HEK293 (cell line): ENCODE measurements around the gene CAPNS1.

Experiments
- CTCF ChIA-PET: fragments of 350-600 bp; formaldehyde crosslinking; extraction: SDS; loops from one replicate; lab custom pipeline; 2021; ENCODE audit warnings: antibody characterized with exemption; lab: Yijun Ruan, JAX
- POLR2A ChIA-PET: fragments of 300-600 bp; formaldehyde crosslinking; extraction: SDS; loops from one replicate; lab custom pipeline; 2020; ENCODE audit warnings: antibody characterized with exemption, inconsistent platforms; lab: Yijun Ruan, JAX
- H3K27ac ChIP-seq: fragments of 200-500 bp; sonication (Bioruptor generic); 2 replicates; pipeline ENCODE4 v1.5.1; 2014; ENCODE audit warnings: low read depth, low read length, control low read depth, inconsistent platforms; ENCODE audit errors: extremely low read depth
- H3K36me3 ChIP-seq, 2 experiments: fragments of 200-500 bp in 1 of 2; sonication (Bioruptor generic) in 1 of 2; 1 replicate in 1 of 2; 2 replicates in 1 of 2; pipeline ENCODE4 v1.5.1; 2014 to 2017; ENCODE audit warnings: inconsistent platforms in 2 of 2, low read length in 2 of 2; ENCODE audit not compliant: control insufficient read depth in 2 of 2, insufficient read depth in 1 of 2
- H3K4me1 ChIP-seq: fragments of 200-500 bp; sonication (Bioruptor generic); 2 replicates; pipeline ENCODE4 v1.5.1; 2014; ENCODE audit warnings: mild to moderate bottlenecking, low read length, inconsistent platforms; ENCODE audit not compliant: control insufficient read depth, insufficient read depth
- H3K4me3 ChIP-seq: 2 replicates; pipeline ENCODE4 v1.5.1; 2011; ENCODE audit warnings: low read depth, mild to moderate bottlenecking, control low read depth, low read length, moderate library complexity
- H3K9me3 ChIP-seq: fragments of 200-500 bp; sonication (Bioruptor generic); 2 replicates; pipeline ENCODE4 v1.5.1; 2014; ENCODE audit warnings: low read depth, low read length, inconsistent platforms; ENCODE audit not compliant: control insufficient read depth, insufficient read depth
- SCRT1 ChIP-seq: fragments of 450-650 bp; formaldehyde crosslinking; IDR thresholded peaks from 2 replicates; pipeline ENCODE4 v1.5.1; 2016; ENCODE audit warnings: missing biosample characterization, missing genetic modification characterization, borderline replicate concordance
- WT1 ChIP-seq: fragments of 450-650 bp; formaldehyde crosslinking; IDR thresholded peaks from 2 replicates; pipeline ENCODE4 v1.5.1; 2016; ENCODE audit warnings: missing biosample characterization, missing genetic modification characterization
- YY1 ChIP-seq: fragments of 450-650 bp; formaldehyde crosslinking; IDR thresholded peaks from 2 replicates; pipeline ENCODE4 v1.5.1; 2018; ENCODE audit warnings: missing biosample characterization, missing genetic modification characterization
- ZBTB21 ChIP-seq: fragments of 450-650 bp; formaldehyde crosslinking; IDR thresholded peaks from 2 replicates; pipeline ENCODE4 v1.5.1; 2017; ENCODE audit warnings: missing biosample characterization, missing genetic modification characterization
- ZBTB49 ChIP-seq: fragments of 450-650 bp; formaldehyde crosslinking; IDR thresholded peaks from 2 replicates; pipeline ENCODE4 v1.5.1; 2016; ENCODE audit warnings: missing biosample characterization, missing genetic modification characterization, low read depth
- ZNF112 ChIP-seq: fragments of 450-650 bp; formaldehyde crosslinking; IDR thresholded peaks from 2 replicates; pipeline ENCODE4 v1.5.0; 2017; ENCODE audit warnings: missing biosample characterization, missing genetic modification characterization
- ZNF132 ChIP-seq: fragments of 450-650 bp; formaldehyde crosslinking; IDR thresholded peaks from 2 replicates; pipeline ENCODE4 v1.5.1; 2017; ENCODE audit warnings: missing biosample characterization, missing genetic modification characterization, borderline replicate concordance
- ZNF211 ChIP-seq: fragments of 450-650 bp; formaldehyde crosslinking; IDR thresholded peaks from 2 replicates; pipeline ENCODE4 v1.5.1; 2016; ENCODE audit warnings: low read depth, missing biosample characterization, missing genetic modification characterization
- ZNF248 ChIP-seq: fragments of 450-650 bp; formaldehyde crosslinking; IDR thresholded peaks from 2 replicates; pipeline ENCODE4 v1.5.1; 2017; ENCODE audit warnings: missing biosample characterization, missing genetic modification characterization
- ZNF426 ChIP-seq: fragments of 450-650 bp; formaldehyde crosslinking; IDR thresholded peaks from 2 replicates; pipeline ENCODE4 v1.5.1; 2017; ENCODE audit warnings: missing biosample characterization, missing genetic modification characterization, mild to moderate bottlenecking, inconsistent platforms, moderate library complexity
- ZNF513 ChIP-seq: fragments of 450-650 bp; IDR thresholded peaks from 2 replicates; pipeline ENCODE4 v1.5.1; 2018; ENCODE audit warnings: missing biosample characterization, missing genetic modification characterization
- ZNF555 ChIP-seq: fragments of 450-650 bp; formaldehyde crosslinking; conservative IDR thresholded peaks from 2 replicates; pipeline ENCODE4 v1.5.1; 2017; ENCODE audit warnings: missing biosample characterization, mild to moderate bottlenecking, missing genetic modification characterization, inconsistent platforms
- ZNF561 ChIP-seq: fragments of 450-650 bp; IDR thresholded peaks from 2 replicates; pipeline ENCODE4 v1.5.1; 2018; ENCODE audit warnings: missing biosample characterization, missing genetic modification characterization, borderline replicate concordance
- ZNF664 ChIP-seq: fragments of 450-650 bp; formaldehyde crosslinking; IDR thresholded peaks from 2 replicates; pipeline ENCODE4 v1.5.1; 2016; ENCODE audit warnings: missing biosample characterization, missing genetic modification characterization
- ZNF768 ChIP-seq: fragments of 450-650 bp; formaldehyde crosslinking; IDR thresholded peaks from 2 replicates; pipeline ENCODE4 v1.5.1; 2018; ENCODE audit warnings: missing biosample characterization, mild to moderate bottlenecking, missing genetic modification characterization
- ZNF791 ChIP-seq: fragments of 450-650 bp; formaldehyde crosslinking; IDR thresholded peaks from 2 replicates; pipeline ENCODE4 v1.5.1; 2016; ENCODE audit warnings: missing biosample characterization, missing genetic modification characterization
- TF ChIP-seq, protein P1 (sequence below): fragments of 450-650 bp; formaldehyde crosslinking; IDR thresholded peaks from 2 replicates; pipeline ENCODE4 v1.5.1; 2016; ENCODE audit warnings: missing biosample characterization, missing genetic modification characterization
- TF ChIP-seq, protein P2 (sequence below): fragments of 450-650 bp; formaldehyde crosslinking; IDR thresholded peaks from 2 replicates; pipeline ENCODE4 v1.5.1; 2016; ENCODE audit warnings: missing biosample characterization, missing genetic modification characterization
- TF ChIP-seq, protein P3 (sequence below): fragments of 450-650 bp; formaldehyde crosslinking; IDR thresholded peaks from 2 replicates; pipeline ENCODE4 v1.5.1; 2017; ENCODE audit warnings: missing biosample characterization, missing genetic modification characterization
- TF ChIP-seq, protein P4 (sequence below): fragments of 450-650 bp; formaldehyde crosslinking; IDR thresholded peaks from 2 replicates; pipeline ENCODE4 v1.5.1; 2016; ENCODE audit warnings: missing biosample characterization, missing genetic modification characterization

CAPNS1 gene

DNA sequence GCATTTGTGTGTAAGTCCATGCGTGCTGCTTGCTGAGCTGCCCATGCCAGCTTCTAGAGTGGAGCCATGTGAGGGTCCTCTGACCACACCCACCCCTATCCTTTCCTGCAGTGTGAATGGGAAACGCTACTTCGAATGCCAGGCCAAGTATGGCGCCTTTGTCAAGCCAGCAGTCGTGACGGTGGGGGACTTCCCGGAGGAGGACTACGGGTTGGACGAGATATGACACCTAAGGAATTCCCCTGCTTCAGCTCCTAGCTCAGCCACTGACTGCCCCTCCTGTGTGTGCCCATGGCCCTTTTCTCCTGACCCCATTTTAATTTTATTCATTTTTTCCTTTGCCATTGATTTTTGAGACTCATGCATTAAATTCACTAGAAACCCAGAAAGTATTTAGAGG is 14.3 kb upstream of the CAPNS1 start:
- Histone ChIP-seq H3K36me3 (peaks cover 47 to 62% of the 10 kb centered on the region in 2 experiments), H3K27ac (no peak overlapping the region), H3K4me1 (peaks cover 11% of the 10 kb centered on the region), H3K9me3 (peaks cover 2% of the 10 kb centered on the region), H3K4me3 (no peak overlapping the region)
- TF ChIP-seq, protein P1, sequence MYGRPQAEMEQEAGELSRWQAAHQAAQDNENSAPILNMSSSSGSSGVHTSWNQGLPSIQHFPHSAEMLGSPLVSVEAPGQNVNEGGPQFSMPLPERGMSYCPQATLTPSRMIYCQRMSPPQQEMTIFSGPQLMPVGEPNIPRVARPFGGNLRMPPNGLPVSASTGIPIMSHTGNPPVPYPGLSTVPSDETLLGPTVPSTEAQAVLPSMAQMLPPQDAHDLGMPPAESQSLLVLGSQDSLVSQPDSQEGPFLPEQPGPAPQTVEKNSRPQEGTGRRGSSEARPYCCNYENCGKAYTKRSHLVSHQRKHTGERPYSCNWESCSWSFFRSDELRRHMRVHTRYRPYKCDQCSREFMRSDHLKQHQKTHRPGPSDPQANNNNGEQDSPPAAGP, result no peak
- TF ChIP-seq ZNF426 (tag by site-specific recombination), result no peak
- TF ChIP-seq, protein P2, sequence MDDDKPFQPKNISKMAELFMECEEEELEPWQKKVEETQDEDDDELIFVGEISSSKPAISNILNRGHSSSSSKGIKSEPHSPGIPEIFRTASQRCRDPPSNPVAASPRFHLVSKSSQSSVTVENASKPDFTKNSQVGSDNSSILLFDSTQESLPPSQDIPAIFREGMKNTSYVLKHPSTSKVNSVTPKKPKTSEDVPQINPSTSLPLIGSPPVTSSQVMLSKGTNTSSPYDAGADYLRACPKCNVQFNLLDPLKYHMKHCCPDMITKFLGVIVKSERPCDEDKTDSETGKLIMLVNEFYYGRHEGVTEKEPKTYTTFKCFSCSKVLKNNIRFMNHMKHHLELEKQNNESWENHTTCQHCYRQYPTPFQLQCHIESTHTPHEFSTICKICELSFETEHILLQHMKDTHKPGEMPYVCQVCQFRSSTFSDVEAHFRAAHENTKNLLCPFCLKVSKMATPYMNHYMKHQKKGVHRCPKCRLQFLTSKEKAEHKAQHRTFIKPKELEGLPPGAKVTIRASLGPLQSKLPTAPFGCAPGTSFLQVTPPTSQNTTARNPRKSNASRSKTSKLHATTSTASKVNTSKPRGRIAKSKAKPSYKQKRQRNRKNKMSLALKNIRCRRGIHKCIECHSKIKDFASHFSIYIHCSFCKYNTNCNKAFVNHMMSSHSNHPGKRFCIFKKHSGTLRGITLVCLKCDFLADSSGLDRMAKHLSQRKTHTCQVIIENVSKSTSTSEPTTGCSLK, result no peak
- no peak for TF ChIP-seq ZNF561 (tag by site-specific recombination)
- TF ChIP-seq ZNF768 (tag by site-specific recombination), result no peak
- no peak for TF ChIP-seq SCRT1 (tag by site-specific recombination)
- no peak for TF ChIP-seq ZBTB21 (tag by site-specific recombination)
- TF ChIP-seq WT1 (tag by site-specific recombination), result no peak
- no peak for TF ChIP-seq ZNF248 (tag by site-specific recombination)
- TF ChIP-seq, protein P3, sequence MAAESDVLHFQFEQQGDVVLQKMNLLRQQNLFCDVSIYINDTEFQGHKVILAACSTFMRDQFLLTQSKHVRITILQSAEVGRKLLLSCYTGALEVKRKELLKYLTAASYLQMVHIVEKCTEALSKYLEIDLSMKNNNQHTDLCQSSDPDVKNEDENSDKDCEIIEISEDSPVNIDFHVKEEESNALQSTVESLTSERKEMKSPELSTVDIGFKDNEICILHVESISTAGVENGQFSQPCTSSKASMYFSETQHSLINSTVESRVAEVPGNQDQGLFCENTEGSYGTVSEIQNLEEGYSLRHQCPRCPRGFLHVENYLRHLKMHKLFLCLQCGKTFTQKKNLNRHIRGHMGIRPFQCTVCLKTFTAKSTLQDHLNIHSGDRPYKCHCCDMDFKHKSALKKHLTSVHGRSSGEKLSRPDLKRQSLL, result no peak
- TF ChIP-seq ZBTB49 (tag by site-specific recombination), result no peak
- TF ChIP-seq, protein P4, sequence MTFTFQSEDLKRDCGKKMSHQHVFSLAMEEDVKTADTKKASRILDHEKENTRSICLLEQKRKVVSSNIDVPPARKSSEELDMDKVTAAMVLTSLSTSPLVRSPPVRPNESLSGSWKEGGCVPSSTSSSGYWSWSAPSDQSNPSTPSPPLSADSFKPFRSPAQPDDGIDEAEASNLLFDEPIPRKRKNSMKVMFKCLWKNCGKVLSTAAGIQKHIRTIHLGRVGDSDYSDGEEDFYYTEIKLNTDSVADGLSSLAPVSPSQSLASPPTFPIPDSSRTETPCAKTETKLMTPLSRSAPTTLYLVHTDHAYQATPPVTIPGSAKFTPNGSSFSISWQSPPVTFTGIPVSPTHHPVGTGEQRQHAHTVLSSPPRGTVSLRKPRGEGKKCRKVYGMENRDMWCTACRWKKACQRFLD (tag by site-specific recombination), result no peak
- no peak for TF ChIP-seq ZNF513 (tag by site-specific recombination)
- no peak for TF ChIP-seq ZNF791 (tag by site-specific recombination)
- TF ChIP-seq ZNF112, result no peak
- no peak for TF ChIP-seq ZNF132 (tag by site-specific recombination)
- TF ChIP-seq ZNF211 (tag by site-specific recombination), result no peak
- no peak for TF ChIP-seq ZNF664
- TF ChIP-seq ZNF555 (tag by site-specific recombination), result no peak
- TF ChIP-seq YY1 (tag by site-specific recombination), result no peak
- POLR2A ChIA-PET, result interaction anchor here (0.9 to 6.3 kb wide), 4 partner anchors 11 to 71 kb away, joined by 3 to 96 read pairs (median 35); partner anchors contain the start of genes CAPNS1, POLR2I, TBCB and THAP8
- CTCF ChIA-PET, result interaction anchor here (0.7 to 11.2 kb wide), 6 partner anchors 12 to 279 kb away, joined by 3 to 289 read pairs (median 16); partner anchors contain the start of gene WDR62
